Activated T-cell treated with anti-CD3 and anti-CD28 coated beads for 48 hours (primary cell): Measurements from ENCODE around the gene ATP4A.

ENCODE experiments used
- DNase-seq: peaks from one replicate; pipeline ENCODE4 v3.0.0-alpha.2; 2020; ENCODE audit warnings: low read depth

Gene ATP4A

GRCh38 chr19:35524181-35524837 is 39.1 kb downstream of the ATP4A start:
- no peak for DNase-seq

DNA sequence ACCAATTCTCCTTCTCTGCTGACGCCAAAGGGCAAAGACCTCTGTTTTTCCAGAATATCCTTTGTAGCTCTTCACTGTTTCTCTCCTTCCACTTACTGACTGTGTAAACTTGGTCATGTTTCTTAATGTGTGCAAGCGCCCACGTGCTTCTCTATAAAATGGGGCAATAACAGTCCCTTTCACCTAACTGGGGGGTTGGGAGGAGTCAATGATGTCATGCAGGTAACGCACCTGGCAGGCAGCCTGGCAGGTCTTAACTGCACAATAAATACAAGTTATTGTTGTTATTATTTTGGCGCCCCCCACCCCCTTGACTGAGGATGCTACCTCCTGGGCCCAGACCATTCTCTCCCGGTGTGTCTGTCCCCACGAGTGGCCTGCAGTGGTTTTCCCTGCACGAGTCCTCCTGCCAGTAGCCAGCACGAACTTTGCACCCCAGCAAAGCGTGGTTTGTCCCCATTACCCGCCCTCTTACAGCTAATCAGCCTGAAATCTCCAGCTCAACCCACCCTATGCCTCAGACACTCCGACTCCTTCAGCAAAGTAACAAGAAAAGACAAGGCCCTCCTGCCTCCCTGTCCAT is 40.6 kb downstream of the ATP4A start:
- no peak for DNase-seq

GRCh38 chr19:35521124-35521743 is 42.2 kb downstream of the ATP4A start:
- DNase-seq, result no peak

- no peak for DNase-seq
Observed at GRCh38 chr19:35519291-35519690, 44.2 kb downstream of the ATP4A start.

DNA sequence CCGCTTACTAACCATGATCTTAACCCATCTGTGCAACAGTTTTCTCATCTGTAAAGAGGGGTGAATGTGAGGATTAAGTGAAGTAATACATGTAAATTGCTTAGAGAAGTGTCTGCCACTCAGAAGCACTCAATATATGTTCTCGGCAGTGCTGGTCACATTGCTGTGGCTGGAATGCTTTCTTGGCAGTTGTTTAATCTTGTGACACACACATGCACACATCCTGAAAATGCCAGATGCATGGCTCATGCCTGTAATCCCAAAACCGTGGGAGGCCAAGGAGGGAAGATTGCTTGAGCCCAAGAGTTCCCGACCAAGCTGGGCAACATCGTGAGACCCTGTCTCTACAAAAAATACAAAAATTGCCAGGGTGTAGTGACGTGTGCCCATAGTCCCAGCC is 45.1 kb downstream of the ATP4A start:
- no peak for DNase-seq

DNA sequence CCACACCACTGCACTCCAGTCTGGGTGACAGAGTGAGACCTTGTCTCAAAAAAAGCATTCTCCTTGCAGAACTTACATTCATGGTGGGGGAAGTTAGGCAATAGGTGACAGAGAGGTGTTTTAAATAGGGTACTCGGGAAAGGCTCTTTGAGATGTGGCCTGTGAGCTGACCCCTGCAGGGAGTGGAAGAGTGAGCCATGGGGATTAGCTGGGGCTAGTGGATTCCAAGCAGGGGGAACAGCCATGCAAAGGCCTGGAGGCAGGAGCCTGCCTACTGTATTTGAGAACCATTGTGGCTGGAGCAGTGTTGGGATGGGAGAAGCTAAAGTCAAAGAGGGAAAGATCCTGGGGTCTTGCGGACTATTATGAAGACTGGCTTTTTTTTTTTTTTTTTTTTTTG is 46.1 kb downstream of the ATP4A start:
- no peak for DNase-seq

GRCh38 chr19:35516310-35516709 is 47.1 kb downstream of the ATP4A start:
- no peak for DNase-seq

- DNase-seq, result no peak
Observed at GRCh38 chr19:35514282-35514809, 49.1 kb downstream of the ATP4A start.

- DNase-seq, result no peak
Observed at GRCh38 chr19:35513628-35514281, 49.7 kb downstream of the ATP4A start, which contains the start of gene DMKN. TSS of gene DMKN (minus strand) at chr19:35513649. CDS start at chr19:35513475, 174 bp downstream.

GRCh38 chr19:35512831-35513627 is 50.4 kb downstream of the ATP4A start:
- no peak for DNase-seq

- DNase-seq, result no peak
Observed at GRCh38 chr19:35511337-35511736, 52.1 kb downstream of the ATP4A start.

GRCh38 chr19:35510626-35510964 is 52.9 kb downstream of the ATP4A start:
- DNase-seq, result no peak

GRCh38 chr19:35509861-35510625 is 53.4 kb downstream of the ATP4A start:
- DNase-seq, result peak; percentile 73

- no peak for DNase-seq
Observed at GRCh38 chr19:35509018-35509652, 54.3 kb downstream of the ATP4A start.

GRCh38 chr19:35508129-35508528 is 55.3 kb downstream of the ATP4A start:
- no peak for DNase-seq

DNA sequence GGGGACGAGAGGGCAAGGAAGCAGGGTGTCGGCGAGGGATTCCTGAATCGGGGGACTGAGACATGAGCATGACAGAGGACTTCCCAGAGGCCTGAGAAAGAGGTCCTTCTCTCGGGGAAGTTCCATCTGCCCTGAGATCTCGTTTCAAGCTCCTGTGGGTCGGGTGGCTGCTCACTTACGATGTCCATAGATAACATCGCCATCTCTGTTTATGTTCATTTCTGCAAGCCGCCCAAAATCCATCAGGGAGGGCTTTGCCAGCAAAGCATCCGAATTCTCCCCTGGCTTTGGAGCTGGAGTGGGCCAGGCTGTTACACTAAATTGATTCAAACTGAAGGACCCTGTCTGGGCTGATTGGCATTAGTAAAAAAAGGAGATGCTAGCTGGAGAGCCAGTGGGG is 55.9 kb downstream of the ATP4A start:
- DNase-seq, result no peak

DNA sequence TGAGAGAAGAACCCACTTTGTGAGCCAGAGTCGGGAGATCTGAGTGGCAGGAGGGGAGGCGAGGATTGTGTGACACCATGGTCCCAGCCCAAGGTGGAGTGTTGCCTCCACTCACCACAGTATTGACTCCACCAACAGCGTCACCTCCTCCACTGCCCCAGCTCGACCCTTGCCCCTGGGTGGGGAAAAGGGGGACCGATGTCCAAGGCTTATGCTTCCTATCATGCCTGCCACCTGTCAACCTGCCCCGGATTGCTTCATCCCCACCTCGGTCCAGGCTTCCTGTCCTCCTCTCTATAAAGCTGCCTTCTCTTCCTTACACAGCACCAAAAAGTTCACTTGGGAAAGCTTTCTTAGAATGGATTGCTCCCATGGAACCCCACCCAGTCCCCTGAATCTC is 57.4 kb downstream of the ATP4A start:
- no peak for DNase-seq

GRCh38 chr19:35502751-35503150 is 60.7 kb downstream of the ATP4A start:
- DNase-seq, result no peak

GRCh38 chr19:35501684-35502083 is 61.8 kb downstream of the ATP4A start:
- DNase-seq, result no peak

DNA sequence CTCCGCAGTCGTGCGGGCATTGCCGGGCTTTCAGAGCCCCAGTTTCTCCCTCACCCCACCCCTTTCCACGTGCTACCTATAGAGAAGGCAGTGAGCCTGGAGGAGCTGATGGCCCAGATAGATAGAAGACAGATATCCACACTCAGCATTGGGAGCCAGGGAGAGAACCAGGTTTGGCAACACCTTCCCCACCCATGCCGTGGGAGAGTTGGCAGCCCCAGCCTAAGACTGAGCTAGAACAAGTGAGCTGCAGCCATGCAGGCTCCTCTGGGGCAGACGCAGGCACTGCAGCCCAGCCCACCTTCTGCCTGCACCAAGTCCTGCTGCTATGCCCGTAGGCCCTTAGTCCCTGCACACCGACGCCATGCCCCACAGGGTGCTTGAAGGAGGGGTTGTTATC is 62.8 kb downstream of the ATP4A start:
- no peak for DNase-seq
